Measurements from ENCODE around the gene FOXK2. TPM values are rescaled to one million over a fixed set of nuclear protein-coding genes. Genes with fewer than 3 reads are reported as not detected.

FOXK2 gene
- total and polyA plus RNA-seq, 4 donors: 26.8 to 57.1 (median 46.5) TPM

DNA sequence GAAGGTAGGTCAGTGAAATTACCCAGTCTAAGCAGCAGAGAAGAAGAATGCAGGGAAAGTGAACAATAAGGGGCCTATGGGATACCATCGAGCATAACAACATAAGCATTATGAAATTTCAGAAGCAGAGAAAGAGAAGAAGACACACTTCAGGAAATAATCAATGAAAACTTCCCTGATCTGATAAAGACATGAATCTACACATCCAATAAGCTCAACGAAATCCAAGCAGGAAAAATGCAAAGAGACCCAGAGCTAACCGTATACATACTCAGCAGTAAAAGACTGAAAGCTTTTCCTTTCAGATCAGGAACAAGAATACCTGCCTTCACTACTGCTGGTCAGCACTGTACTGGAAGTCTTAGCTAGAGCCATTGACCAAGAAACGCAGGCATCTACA lies 90.1 kb downstream of the FOXK2 start:
- H3K27me3 ChIP-seq (ENCODE audit: control insufficient read depth, insufficient read depth, low read length): no peaks in the 10 kb centered on the region
- no peak overlapping the region for H3K27ac ChIP-seq (ENCODE audit: low read depth, low read length)
- H3K4me3 ChIP-seq (ENCODE audit: low read depth, low read length): no peak overlapping the region
- no peaks in the 10 kb centered on the region for H3K9me3 ChIP-seq (ENCODE audit: control insufficient read depth, insufficient read depth, low read length)
- 85% methylated on average over 2 of the region's 4 CpGs for WGBS (ENCODE audit: insufficient coverage)
- peaks cover 52% of the 10 kb centered on the region for H3K36me3 ChIP-seq (ENCODE audit: control insufficient read depth, insufficient read depth, low read length)
- DNase-seq (ENCODE audit: low read depth in 4 of 6, low spot score in 6 of 6): no peak
- H3K4me1 ChIP-seq (ENCODE audit: control insufficient read depth, insufficient read depth, low read length): peaks cover 8% of the 10 kb centered on the region

GRCh38 chr17:82611140-82612058 lies 91.9 kb downstream of the FOXK2 start:
- WGBS (ENCODE audit: insufficient coverage): 67% methylated on average over 15 of the region's 21 CpGs
- DNase-seq (ENCODE audit: low read depth in 4 of 6, low spot score in 6 of 6): peak in 2 of 6 donors; percentile 42 to 80
- no peak overlapping the region for H3K4me3 ChIP-seq (ENCODE audit: low read depth, low read length)
- H3K27ac ChIP-seq (ENCODE audit: low read depth, low read length): no peak overlapping the region
- H3K27me3 ChIP-seq (ENCODE audit: control insufficient read depth, insufficient read depth, low read length): no peaks in the 10 kb centered on the region
- no peaks in the 10 kb centered on the region for H3K4me1 ChIP-seq (ENCODE audit: control insufficient read depth, insufficient read depth, low read length)
- H3K36me3 ChIP-seq (ENCODE audit: control insufficient read depth, insufficient read depth, low read length): peaks cover 56% of the 10 kb centered on the region
- no peaks in the 10 kb centered on the region for H3K9me3 ChIP-seq (ENCODE audit: control insufficient read depth, insufficient read depth, low read length)

DNA sequence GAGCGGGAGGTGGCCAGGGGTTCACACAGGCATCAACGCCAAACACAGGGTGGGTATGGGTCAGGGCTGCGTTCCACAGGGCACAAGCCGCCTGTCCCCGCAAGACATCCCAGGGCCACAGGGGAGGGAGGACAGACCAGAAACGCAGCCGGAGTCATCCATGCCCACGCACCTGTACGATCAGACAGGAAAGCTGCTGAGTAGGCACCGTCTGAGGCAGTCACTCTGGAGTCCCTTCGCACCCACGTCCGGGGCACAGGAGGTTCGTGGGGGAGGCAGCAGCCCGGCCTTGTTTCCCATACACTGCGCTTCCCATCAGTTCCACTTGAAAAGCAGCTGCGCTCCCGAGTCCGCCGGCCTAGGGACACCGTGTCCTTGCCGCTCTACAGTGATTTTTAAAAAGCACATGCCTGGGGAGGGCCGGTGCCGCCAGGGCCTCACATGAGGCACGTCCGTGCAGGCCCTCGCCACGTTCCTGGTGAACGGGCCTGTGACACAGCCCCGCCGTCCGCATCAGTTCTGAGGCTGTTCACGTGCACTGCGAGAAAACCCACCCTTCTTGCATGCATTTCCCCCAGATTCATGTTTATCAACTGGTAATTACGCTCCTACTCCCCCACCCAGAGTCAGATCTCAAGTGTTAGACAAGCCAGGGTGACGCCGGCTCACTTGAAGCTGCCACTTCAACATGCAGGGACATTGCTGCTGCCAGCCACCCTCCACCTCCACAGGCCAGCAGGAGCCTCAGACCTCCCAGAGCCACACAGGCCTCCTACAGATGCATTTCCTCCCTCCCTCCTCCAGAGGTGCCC lies 94.0 kb downstream of the FOXK2 start:
- Histone ChIP-seq H3K9me3 (ENCODE audit: control insufficient read depth, insufficient read depth, low read length) (no peaks in the 10 kb centered on the region), H3K27ac (ENCODE audit: low read depth, low read length) (no peak overlapping the region), H3K4me1 (ENCODE audit: control insufficient read depth, insufficient read depth, low read length) (no peaks in the 10 kb centered on the region), H3K36me3 (ENCODE audit: control insufficient read depth, insufficient read depth, low read length) (peaks cover 70% of the 10 kb centered on the region), H3K27me3 (ENCODE audit: control insufficient read depth, insufficient read depth, low read length) (no peaks in the 10 kb centered on the region), H3K4me3 (ENCODE audit: low read depth, low read length) (no peak overlapping the region)
- WGBS (ENCODE audit: insufficient coverage): 88% methylated on average over 37 of the region's 37 CpGs
- no peak for DNase-seq (ENCODE audit: low read depth in 4 of 6, low spot score in 6 of 6)

- DNase-seq (ENCODE audit: low read depth in 4 of 6, low spot score in 6 of 6): no peak
- Histone ChIP-seq H3K27ac (ENCODE audit: low read depth, low read length) (no peak overlapping the region), H3K9me3 (ENCODE audit: control insufficient read depth, insufficient read depth, low read length) (no peaks in the 10 kb centered on the region), H3K27me3 (ENCODE audit: control insufficient read depth, insufficient read depth, low read length) (no peaks in the 10 kb centered on the region), H3K4me3 (ENCODE audit: low read depth, low read length) (no peak overlapping the region), H3K4me1 (ENCODE audit: control insufficient read depth, insufficient read depth, low read length) (no peaks in the 10 kb centered on the region), H3K36me3 (ENCODE audit: control insufficient read depth, insufficient read depth, low read length) (peaks cover 77% of the 10 kb centered on the region)
- WGBS (ENCODE audit: insufficient coverage): 84% methylated on average over 15 of the region's 22 CpGs
Measured at GRCh38 chr17:82614095-82614631, 94.6 kb downstream of the FOXK2 start.

DNA sequence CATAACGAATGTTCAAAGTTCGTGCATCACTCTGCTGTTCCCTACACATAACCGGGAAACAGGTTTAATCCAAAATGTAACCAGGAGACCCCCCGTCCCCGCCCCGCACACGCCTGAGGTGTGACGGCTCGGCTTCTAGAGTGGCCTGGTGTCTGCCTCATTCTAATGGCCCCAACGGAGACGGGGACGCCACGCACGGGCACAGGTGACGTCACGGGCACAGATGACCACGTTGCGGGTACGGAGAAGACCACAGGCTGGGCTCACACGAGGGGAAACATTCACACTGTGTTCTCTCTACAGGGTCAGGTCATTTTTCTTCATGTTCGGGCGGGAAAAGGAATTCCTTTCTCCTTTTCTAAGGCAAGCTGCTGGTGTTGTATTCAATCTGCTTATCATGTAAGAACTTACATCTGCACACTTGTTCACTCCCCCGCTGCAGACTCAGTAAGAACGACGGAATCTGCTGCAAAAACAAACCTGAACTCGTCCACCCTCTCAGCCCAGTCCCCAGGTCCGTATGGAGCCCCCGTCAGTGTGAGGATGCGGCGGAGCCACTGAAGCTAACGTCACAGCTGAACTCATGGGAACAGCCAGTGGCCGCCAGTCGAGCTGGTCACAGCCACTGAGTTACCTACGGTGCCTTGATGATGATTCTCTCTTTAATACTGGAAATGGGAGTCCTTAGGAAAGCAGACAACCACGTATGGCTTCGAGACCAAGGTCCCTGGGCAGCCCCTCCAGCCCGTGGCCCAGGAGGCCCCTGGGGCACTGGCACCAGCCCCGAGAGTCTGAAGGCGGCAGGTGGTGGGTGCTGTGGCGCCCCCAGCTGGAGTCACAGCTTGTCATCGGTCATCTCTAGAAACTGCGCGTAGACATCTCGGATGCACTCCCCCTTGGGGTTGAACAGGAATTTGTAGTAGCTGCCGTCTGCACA lies 95.8 kb downstream of the FOXK2 start:
- no peaks in the 10 kb centered on the region for H3K9me3 ChIP-seq (ENCODE audit: control insufficient read depth, insufficient read depth, low read length)
- no peaks in the 10 kb centered on the region for H3K4me1 ChIP-seq (ENCODE audit: control insufficient read depth, insufficient read depth, low read length)
- no peaks in the 10 kb centered on the region for H3K27me3 ChIP-seq (ENCODE audit: control insufficient read depth, insufficient read depth, low read length)
- H3K4me3 ChIP-seq (ENCODE audit: low read depth, low read length): no peak overlapping the region
- 94% methylated on average over 45 of the region's 45 CpGs for WGBS (ENCODE audit: insufficient coverage)
- H3K27ac ChIP-seq (ENCODE audit: low read depth, low read length): no peak overlapping the region
- peaks cover 85% of the 10 kb centered on the region for H3K36me3 ChIP-seq (ENCODE audit: control insufficient read depth, insufficient read depth, low read length)
- DNase-seq (ENCODE audit: low read depth in 4 of 6, low spot score in 6 of 6): no peak

GRCh38 chr17:82616021-82616711 lies 96.6 kb downstream of the FOXK2 start:
- WGBS (ENCODE audit: insufficient coverage): 89% methylated on average over 21 of the region's 22 CpGs
- no peak overlapping the region for H3K27ac ChIP-seq (ENCODE audit: low read depth, low read length)
- H3K4me1 ChIP-seq (ENCODE audit: control insufficient read depth, insufficient read depth, low read length): no peaks in the 10 kb centered on the region
- no peak overlapping the region for H3K4me3 ChIP-seq (ENCODE audit: low read depth, low read length)
- H3K27me3 ChIP-seq (ENCODE audit: control insufficient read depth, insufficient read depth, low read length): no peaks in the 10 kb centered on the region
- H3K36me3 ChIP-seq (ENCODE audit: control insufficient read depth, insufficient read depth, low read length): peaks cover 83% of the 10 kb centered on the region
- no peak for DNase-seq (ENCODE audit: low read depth in 4 of 6, low spot score in 6 of 6)
- H3K9me3 ChIP-seq (ENCODE audit: control insufficient read depth, insufficient read depth, low read length): no peaks in the 10 kb centered on the region

DNA sequence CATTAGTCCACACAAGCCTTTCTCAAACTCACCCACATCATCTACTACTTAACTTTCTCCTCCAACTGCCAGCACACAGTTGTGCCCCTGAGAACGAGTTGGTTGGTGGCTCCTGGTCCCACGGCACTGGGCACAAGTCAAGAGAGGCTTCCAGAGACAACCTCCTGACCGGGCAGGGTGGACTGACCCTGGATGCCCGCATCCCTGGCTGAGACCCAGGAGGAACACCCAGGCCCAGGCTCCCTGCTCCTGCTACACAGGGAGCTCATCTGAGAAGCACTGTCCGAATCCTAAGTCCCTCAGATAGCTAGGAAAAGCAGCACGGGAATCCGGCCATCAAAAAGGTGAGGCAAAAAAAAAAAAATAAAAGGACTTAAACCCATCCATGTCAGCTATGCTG lies 99.7 kb downstream of the FOXK2 start:
- no peak overlapping the region for H3K27ac ChIP-seq (ENCODE audit: low read depth, low read length)
- DNase-seq (ENCODE audit: low read depth in 4 of 6, low spot score in 6 of 6): no peak
- H3K36me3 ChIP-seq (ENCODE audit: control insufficient read depth, insufficient read depth, low read length): peaks cover 84% of the 10 kb centered on the region
- H3K4me3 ChIP-seq (ENCODE audit: low read depth, low read length): no peak overlapping the region
- H3K27me3 ChIP-seq (ENCODE audit: control insufficient read depth, insufficient read depth, low read length): no peaks in the 10 kb centered on the region
- H3K9me3 ChIP-seq (ENCODE audit: control insufficient read depth, insufficient read depth, low read length): no peaks in the 10 kb centered on the region
- 94% methylated on average over 6 of the region's 7 CpGs for WGBS (ENCODE audit: insufficient coverage)
- no peaks in the 10 kb centered on the region for H3K4me1 ChIP-seq (ENCODE audit: control insufficient read depth, insufficient read depth, low read length)

- Histone ChIP-seq H3K4me1 (ENCODE audit: control insufficient read depth, insufficient read depth, low read length) (no peaks in the 10 kb centered on the region), H3K4me3 (ENCODE audit: low read depth, low read length) (no peak overlapping the region), H3K27me3 (ENCODE audit: control insufficient read depth, insufficient read depth, low read length) (no peaks in the 10 kb centered on the region), H3K36me3 (ENCODE audit: control insufficient read depth, insufficient read depth, low read length) (peaks cover 86% of the 10 kb centered on the region), H3K27ac (ENCODE audit: low read depth, low read length) (no peak overlapping the region), H3K9me3 (ENCODE audit: control insufficient read depth, insufficient read depth, low read length) (no peaks in the 10 kb centered on the region)
- 92% methylated on average over 5 of the region's 10 CpGs for WGBS (ENCODE audit: insufficient coverage)
- no peak for DNase-seq (ENCODE audit: low read depth in 4 of 6, low spot score in 6 of 6)
Measured at GRCh38 chr17:82619641-82620040, 100.1 kb downstream of the FOXK2 start.
